Tibial nerve (tissue), 4 donors: ENCODE measurements around the gene AMY2A.
"Not testable (repeated sequence)": the region's sequence is repeated elsewhere in the genome, so short reads cannot be mapped to it uniquely, and the experiment has no call there.

ENCODE experiments used
- EP300 ChIP-seq, 2 donors: sonication (generic); formaldehyde crosslinking; IDR thresholded peaks; one replicate each; pipeline ENCODE4 v1.6.1; 2017; ENCODE audit warnings: antibody characterized with exemption in 2 of 2, mild to moderate bottlenecking in 1 of 2
- POLR2A ChIP-seq, 2 donors: fragments of 450-650 bp; IDR thresholded peaks; one replicate each; pipeline ENCODE4 v1.6.1; 2017; ENCODE audit warnings: antibody characterized with exemption in 2 of 2, mild to moderate bottlenecking in 2 of 2, moderate library complexity in 2 of 2
- TF ChIP-seq, protein P1 (sequence below), 5 experiments: fragments of 200-600 bp in 3 of 5; fragments of 450-650 bp in 2 of 5; sonication (generic) in 3 of 5; IDR thresholded peaks; one replicate each; pipeline ENCODE4 v1.5.1; 2016 to 2019; ENCODE audit warnings: antibody characterized with exemption in 5 of 5, mild to moderate bottlenecking in 3 of 5, moderate library complexity in 2 of 5

DNA sequence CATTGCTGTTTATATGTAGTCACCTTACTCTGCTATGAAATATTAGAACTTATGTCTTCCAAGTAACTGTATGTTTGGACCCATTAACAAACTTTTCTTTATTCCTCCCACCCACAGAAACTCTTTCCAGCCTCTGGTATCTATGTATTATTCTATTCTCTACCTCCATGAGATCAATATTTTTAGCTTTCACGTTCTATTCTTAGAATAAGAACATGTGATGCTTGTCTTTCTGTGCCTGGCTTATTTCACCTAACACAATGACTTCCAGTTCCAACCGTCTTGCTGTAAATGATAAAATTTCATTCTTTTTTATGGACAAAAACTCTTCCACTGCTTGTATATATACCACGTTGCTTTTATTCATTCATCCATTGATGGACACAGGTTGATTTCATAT is 24.0 kb downstream of the AMY2A start:
- TF ChIP-seq, protein P1, sequence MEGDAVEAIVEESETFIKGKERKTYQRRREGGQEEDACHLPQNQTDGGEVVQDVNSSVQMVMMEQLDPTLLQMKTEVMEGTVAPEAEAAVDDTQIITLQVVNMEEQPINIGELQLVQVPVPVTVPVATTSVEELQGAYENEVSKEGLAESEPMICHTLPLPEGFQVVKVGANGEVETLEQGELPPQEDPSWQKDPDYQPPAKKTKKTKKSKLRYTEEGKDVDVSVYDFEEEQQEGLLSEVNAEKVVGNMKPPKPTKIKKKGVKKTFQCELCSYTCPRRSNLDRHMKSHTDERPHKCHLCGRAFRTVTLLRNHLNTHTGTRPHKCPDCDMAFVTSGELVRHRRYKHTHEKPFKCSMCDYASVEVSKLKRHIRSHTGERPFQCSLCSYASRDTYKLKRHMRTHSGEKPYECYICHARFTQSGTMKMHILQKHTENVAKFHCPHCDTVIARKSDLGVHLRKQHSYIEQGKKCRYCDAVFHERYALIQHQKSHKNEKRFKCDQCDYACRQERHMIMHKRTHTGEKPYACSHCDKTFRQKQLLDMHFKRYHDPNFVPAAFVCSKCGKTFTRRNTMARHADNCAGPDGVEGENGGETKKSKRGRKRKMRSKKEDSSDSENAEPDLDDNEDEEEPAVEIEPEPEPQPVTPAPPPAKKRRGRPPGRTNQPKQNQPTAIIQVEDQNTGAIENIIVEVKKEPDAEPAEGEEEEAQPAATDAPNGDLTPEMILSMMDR (IDR thresholded peaks at IDR 0.05) = not testable (repeated sequence)
- not testable (repeated sequence) for TF ChIP-seq POLR2A, EP300 (IDR thresholded peaks at IDR 0.05)
